WTC11 (cell line): ENCODE measurements around the gene COL19A1.

Experiments used
- CREB1 ChIP-seq: sonication (generic); formaldehyde crosslinking; IDR thresholded peaks from 2 replicates; pipeline ENCODE4 v1.8.0; 2023; ENCODE audit warnings: mild to moderate bottlenecking, missing genetic modification reagents
- E2F5 ChIP-seq: sonication (generic); formaldehyde crosslinking; IDR thresholded peaks from 2 replicates; pipeline ENCODE4 v1.8.1; 2022; ENCODE audit warnings: mild to moderate bottlenecking, moderate library complexity, missing genetic modification reagents
- FOXP4 ChIP-seq: sonication (generic); formaldehyde crosslinking; IDR thresholded peaks from 2 replicates; pipeline ENCODE4 v1.8.0; 2022; ENCODE audit warnings: mild to moderate bottlenecking, missing genetic modification reagents
- NR1H2 ChIP-seq: sonication (generic); formaldehyde crosslinking; IDR thresholded peaks from 2 replicates; pipeline ENCODE4 v1.9.0; 2021; ENCODE audit warnings: mild to moderate bottlenecking, moderate library complexity, missing genetic modification reagents
- ZNF263 ChIP-seq: sonication (generic); formaldehyde crosslinking; IDR thresholded peaks from 2 replicates; pipeline ENCODE4 v1.8.1; 2022; ENCODE audit warnings: low read depth, mild to moderate bottlenecking, moderate library complexity, missing genetic modification reagents
- TF ChIP-seq, protein P1 (sequence below): fragments of 200-600 bp; IDR thresholded peaks from 2 replicates; pipeline ENCODE4 v1.8.0; 2022; ENCODE audit warnings: antibody characterized with exemption

- TF ChIP-seq E2F5 (CRISPR knock-in tag) (no peak), CREB1 (no peak), NR1H2 (CRISPR knock-in tag) (no peak), FOXP4 (no peak), ZNF263 (CRISPR knock-in tag) (no peak)
- TF ChIP-seq, protein P1, sequence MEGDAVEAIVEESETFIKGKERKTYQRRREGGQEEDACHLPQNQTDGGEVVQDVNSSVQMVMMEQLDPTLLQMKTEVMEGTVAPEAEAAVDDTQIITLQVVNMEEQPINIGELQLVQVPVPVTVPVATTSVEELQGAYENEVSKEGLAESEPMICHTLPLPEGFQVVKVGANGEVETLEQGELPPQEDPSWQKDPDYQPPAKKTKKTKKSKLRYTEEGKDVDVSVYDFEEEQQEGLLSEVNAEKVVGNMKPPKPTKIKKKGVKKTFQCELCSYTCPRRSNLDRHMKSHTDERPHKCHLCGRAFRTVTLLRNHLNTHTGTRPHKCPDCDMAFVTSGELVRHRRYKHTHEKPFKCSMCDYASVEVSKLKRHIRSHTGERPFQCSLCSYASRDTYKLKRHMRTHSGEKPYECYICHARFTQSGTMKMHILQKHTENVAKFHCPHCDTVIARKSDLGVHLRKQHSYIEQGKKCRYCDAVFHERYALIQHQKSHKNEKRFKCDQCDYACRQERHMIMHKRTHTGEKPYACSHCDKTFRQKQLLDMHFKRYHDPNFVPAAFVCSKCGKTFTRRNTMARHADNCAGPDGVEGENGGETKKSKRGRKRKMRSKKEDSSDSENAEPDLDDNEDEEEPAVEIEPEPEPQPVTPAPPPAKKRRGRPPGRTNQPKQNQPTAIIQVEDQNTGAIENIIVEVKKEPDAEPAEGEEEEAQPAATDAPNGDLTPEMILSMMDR, result no peak
Measured at GRCh38 chr6:70198785-70199184, 332.4 kb downstream of the COL19A1 start.
